ENCODE data around the gene TXLNB.

DNA sequence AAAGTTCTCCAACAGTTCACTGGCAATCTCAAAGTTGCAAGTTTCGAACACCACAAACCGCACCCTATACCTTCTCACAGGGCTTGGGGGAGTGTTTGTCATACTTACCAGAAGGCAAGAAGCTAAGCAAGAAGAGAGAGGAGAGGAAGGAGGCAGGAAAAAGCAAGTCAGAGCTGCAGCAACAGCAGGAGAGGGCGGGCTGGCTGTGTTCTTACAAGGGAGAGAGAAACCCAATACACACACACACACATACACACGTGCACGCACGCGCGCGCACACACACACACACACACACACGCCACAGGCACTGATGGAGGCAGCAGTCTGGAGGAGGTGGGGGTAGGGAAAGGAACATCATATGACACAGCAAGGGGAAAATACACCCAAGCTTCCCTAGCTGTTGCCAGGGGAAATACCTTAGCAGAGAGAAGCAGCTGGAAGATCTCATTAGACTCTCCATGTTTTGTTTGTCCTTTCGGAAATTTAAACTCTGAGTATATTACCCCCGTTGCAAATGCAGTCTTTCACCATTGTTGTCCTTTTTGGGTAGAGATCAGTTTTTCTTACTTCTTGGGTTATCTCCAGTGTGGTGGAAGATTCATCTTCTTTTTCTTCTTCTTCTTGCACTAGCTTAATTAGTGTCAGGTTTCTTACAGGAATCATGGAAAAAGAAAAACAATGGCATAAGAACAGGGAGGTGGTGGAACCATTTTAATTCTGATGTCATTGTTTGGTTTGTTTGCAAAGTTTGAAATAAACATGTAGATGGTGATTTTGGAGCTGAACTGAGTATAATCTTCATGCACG, at the start of gene TXLNB:
- TF ChIP-seq, protein P1, sequence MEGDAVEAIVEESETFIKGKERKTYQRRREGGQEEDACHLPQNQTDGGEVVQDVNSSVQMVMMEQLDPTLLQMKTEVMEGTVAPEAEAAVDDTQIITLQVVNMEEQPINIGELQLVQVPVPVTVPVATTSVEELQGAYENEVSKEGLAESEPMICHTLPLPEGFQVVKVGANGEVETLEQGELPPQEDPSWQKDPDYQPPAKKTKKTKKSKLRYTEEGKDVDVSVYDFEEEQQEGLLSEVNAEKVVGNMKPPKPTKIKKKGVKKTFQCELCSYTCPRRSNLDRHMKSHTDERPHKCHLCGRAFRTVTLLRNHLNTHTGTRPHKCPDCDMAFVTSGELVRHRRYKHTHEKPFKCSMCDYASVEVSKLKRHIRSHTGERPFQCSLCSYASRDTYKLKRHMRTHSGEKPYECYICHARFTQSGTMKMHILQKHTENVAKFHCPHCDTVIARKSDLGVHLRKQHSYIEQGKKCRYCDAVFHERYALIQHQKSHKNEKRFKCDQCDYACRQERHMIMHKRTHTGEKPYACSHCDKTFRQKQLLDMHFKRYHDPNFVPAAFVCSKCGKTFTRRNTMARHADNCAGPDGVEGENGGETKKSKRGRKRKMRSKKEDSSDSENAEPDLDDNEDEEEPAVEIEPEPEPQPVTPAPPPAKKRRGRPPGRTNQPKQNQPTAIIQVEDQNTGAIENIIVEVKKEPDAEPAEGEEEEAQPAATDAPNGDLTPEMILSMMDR (conservative IDR thresholded peaks at IDR 0.05; ENCODE audit: low read depth, low read length): no peak
- TF ChIP-seq EZH2 (IDR thresholded peaks at IDR 0.05; ENCODE audit: borderline replicate concordance, low read depth, low read length, poor library complexity, severe bottlenecking): no peak

Data from A673 (cell line).